Measurements from ENCODE around the gene PTPRJ.

Gene PTPRJ

DNA sequence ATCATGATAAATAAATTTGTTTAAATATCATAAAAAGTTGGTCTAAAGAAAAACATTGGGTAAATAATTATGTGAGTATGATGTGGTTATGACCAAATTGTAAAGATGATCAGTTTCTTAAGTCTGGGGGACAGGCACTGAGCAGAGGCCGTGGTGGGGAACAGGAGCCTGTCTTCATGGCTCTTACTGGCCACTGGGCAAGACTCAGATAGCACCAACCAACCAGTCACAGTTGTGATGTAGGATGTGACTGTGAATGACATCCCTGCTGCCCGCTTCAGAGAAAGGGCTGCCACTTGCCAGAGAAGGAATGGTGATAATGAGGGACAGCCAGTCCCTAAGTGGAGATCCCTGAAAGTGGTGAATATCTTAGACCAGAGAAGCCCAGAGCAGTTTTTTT lies 7.0 kb downstream of the PTPRJ start:
- no peak for TF ChIP-seq CTCF (IDR thresholded peaks at IDR 0.05; ENCODE audit: control extremely low read depth, extremely low read depth, low read depth, missing control alignments)
- peak; percentile 31 for DNase-seq (ENCODE audit: extremely low spot score)
- ChIA-PET CTCF (interaction anchor here (1.2 kb wide), 1 partner anchor 121 kb away, joined by 3 read pairs; no protein-coding TSS in a partner anchor), POLR2A (no interaction called here)

DNA sequence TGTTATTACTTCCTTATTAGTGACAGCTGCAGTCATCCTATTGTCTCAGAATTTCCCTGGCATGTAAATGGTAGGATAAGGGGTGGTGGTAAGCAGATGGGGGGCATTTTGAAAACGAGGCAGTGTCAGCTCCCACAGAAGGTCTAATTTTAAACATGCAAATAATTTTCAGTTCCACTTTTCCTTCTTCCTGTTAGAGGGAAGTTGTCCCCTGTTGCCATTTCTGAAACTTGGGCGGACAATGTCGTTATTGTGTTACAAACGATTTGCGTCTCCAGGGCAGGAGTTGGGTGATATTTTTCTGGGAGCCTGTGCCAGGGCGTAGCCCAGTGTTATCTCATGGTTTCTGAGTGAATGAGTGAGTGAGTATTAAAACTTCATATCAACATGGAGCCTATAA lies 7.4 kb downstream of the PTPRJ start:
- no peak for DNase-seq (ENCODE audit: extremely low spot score)
- TF ChIP-seq CTCF (IDR thresholded peaks at IDR 0.05; ENCODE audit: control extremely low read depth, extremely low read depth, low read depth, missing control alignments) = no peak
- ChIA-PET POLR2A (no interaction called here), CTCF (no interaction called here)

DNA sequence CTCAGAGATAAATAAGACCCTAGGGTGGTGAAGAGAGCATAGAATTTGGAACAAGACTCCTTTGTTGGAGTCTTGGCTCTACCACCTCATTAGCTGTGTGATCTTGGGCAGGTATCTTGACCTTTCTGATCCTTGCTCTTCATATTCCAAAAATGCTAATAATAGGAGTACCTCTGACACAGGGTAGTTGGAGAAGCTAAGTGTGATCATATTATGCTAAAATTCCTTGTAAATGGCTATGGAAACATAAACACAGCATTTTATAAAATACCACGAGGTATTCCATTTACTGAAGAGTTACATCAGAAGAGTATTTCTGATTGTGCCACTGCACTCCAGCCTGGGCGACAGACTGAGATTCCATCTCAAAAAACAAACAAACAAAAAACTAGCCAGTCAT lies 9.4 kb downstream of the PTPRJ start:
- TF ChIP-seq CTCF (IDR thresholded peaks at IDR 0.05; ENCODE audit: control extremely low read depth, extremely low read depth, low read depth, missing control alignments) = no peak
- ChIA-PET POLR2A (no interaction called here), CTCF (interaction anchor here (1.1 kb wide), 1 partner anchor 23 kb away, joined by 3 read pairs; no protein-coding TSS in a partner anchor)
- no peak for DNase-seq (ENCODE audit: extremely low spot score)

DNA sequence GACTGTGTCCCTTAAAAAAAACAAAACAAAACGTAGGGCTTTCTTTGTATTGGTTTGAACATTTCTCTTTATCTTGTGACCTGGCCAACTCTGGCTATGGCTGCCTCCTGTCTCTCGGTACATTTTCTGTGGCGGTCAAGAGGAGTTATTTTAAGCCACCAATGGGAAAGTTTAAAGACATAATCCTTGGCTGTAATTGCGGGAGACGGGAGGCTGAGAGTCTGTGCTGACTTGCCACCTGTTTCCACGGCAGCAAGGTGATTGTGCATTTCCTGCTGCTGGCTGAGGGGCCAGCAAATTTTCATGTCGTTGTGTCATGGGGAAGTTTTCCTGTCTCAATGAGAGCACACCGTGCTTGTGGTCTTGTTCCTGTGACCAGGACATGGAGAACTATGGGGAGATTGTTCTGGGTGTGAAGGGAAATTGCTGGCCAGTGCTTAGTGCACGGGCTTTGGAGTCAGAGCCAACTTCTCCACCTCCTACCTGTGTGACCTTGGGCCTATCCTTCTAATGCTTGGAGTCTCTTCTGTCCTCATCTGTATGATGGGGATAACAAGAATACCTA lies 11.0 kb downstream of the PTPRJ start:
- CTCF ChIA-PET = no interaction called here
- POLR2A ChIA-PET = no interaction called here
- DNase-seq (ENCODE audit: extremely low spot score) = no peak
- TF ChIP-seq CTCF (IDR thresholded peaks at IDR 0.05; ENCODE audit: control extremely low read depth, extremely low read depth, low read depth, missing control alignments) = no peak

DNA sequence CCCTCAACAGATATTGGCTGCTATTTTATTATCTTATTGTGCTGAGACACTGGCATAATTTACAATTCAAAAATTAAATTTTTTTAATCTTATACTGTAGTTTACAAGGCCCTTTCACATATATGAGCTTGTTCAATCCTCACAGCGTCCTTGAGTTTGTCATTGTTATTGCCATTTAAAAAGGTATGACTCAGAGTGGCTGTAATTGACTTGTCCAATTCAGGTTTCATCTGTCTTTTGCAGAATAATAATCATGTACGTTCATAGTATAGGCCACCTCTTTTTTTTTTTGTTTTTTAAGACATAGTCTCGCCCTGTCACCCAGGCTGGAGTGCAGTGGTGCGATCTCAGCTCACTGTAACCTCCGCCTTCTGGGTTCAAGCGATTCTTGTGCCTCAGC lies 11.5 kb downstream of the PTPRJ start:
- ChIA-PET POLR2A (no interaction called here), CTCF (no interaction called here)
- DNase-seq (ENCODE audit: extremely low spot score) = no peak
- TF ChIP-seq CTCF (IDR thresholded peaks at IDR 0.05; ENCODE audit: control extremely low read depth, extremely low read depth, low read depth, missing control alignments) = no peak

- no peak for TF ChIP-seq CTCF (IDR thresholded peaks at IDR 0.05; ENCODE audit: control extremely low read depth, extremely low read depth, low read depth, missing control alignments)
- CTCF ChIA-PET = interaction anchor here (1.1 to 1.2 kb wide), 2 partner anchors 9 to 12 kb away, joined by 3 to 5 read pairs; no protein-coding TSS in a partner anchor
- POLR2A ChIA-PET = no interaction called here
- DNase-seq (ENCODE audit: extremely low spot score) = no peak
Observed at GRCh38 chr11:47992959-47993820, 12.8 kb downstream of the PTPRJ start.

All from GM10248 (cell line).